Measurements from ENCODE around the gene CD300H. TPM values are rescaled to one million over a fixed set of nuclear protein-coding genes. Genes with fewer than 3 reads are reported as not detected.
A peak's percentile ranks its signal among the peaks of the same experiment; 100 is the strongest.
"Not testable (repeated sequence)": the region's sequence is repeated elsewhere in the genome, so short reads cannot be mapped to it uniquely, and the experiment has no call there.

The CD300H gene
- total RNA-seq, 4 donors from 2014 or later = not detected

- no peak for DNase-seq
These were observed 45.6 kb downstream of the CD300H start for GRCh38 chr17:74521701-74522201.

GRCh38 chr17:74520790-74521480, 46.4 kb downstream of the CD300H start:
- no peak for DNase-seq
- TF ChIP-seq CTCF (IDR thresholded peaks at IDR 0.05) (no peak), POLR2A (IDR thresholded peaks at IDR 0.05) (no peak)
- H3K4me1 ChIP-seq = no peaks in the 10 kb centered on the region
- H3K36me3 ChIP-seq = no peaks in the 10 kb centered on the region
- H3K9me3 ChIP-seq = peaks cover 0 to 12% (median 3%) of the 10 kb centered on the region in 3 donors
- peak overlapping the region in 3 of 4 donors; percentile 19 to 81 (median 68) for H3K27ac ChIP-seq
- peaks cover 0 to 19% (median 0%) of the 10 kb centered on the region in 4 donors for H3K27me3 ChIP-seq
- 52 to 89% methylated on average over 9 to 16 of the region's 21 CpGs for WGBS, 2 donors
- intact Hi-C loops (cut with DNase I) = no loop called here
- H3K4me3 ChIP-seq = no peak overlapping the region

More at GRCh38 chr17:74521701-74522201, 45.6 kb downstream of the CD300H start:
- WGBS, 2 donors = 64 to 85% methylated on average over 2 to 7 of the region's 9 CpGs
- Histone ChIP-seq H3K4me3 (no peak overlapping the region), H3K27me3 (peaks cover 0 to 19% (median 0%) of the 10 kb centered on the region in 4 donors), H3K9me3 (peaks cover 0 to 12% (median 3%) of the 10 kb centered on the region in 3 donors), H3K36me3 (no peaks in the 10 kb centered on the region), H3K27ac (peak overlapping the region in 3 of 4 donors; percentile 19 to 81 (median 68)), H3K4me1 (no peaks in the 10 kb centered on the region)
- intact Hi-C loops (cut with DNase I) = no loop called here
- no peak for TF ChIP-seq CTCF (IDR thresholded peaks at IDR 0.05)
- TF ChIP-seq POLR2A (IDR thresholded peaks at IDR 0.05) = no peak

GRCh38 chr17:74520016-74520434, 47.3 kb downstream of the CD300H start:
- Histone ChIP-seq H3K9me3 (peaks cover 0 to 12% (median 3%) of the 10 kb centered on the region in 3 donors), H3K4me1 (no peaks in the 10 kb centered on the region), H3K27me3 (peaks cover 0 to 19% (median 0%) of the 10 kb centered on the region in 4 donors), H3K36me3 (no peaks in the 10 kb centered on the region), H3K27ac (peak overlapping the region in 1 of 4 donors; percentile 60), H3K4me3 (no peak overlapping the region)
- intact Hi-C loops (cut with DNase I) = no loop called here
- WGBS, 2 donors = 57 to 62% methylated on average over 3 of the region's 3 CpGs
- TF ChIP-seq POLR2A (IDR thresholded peaks at IDR 0.05) = no peak
- no peak for TF ChIP-seq CTCF (IDR thresholded peaks at IDR 0.05)
- DNase-seq = no peak

GRCh38 chr17:74518413-74518981, 48.8 kb downstream of the CD300H start:
- DNase-seq; intact Hi-C loops (cut with DNase I); H3K4me1 ChIP-seq; H3K27ac ChIP-seq; H3K4me3 ChIP-seq; H3K36me3 ChIP-seq: not testable (repeated sequence)
- peaks cover 0 to 10% (median 3%) of the 10 kb centered on the region in 3 donors for H3K9me3 ChIP-seq
- WGBS, 2 donors = 72 to 73% methylated on average over 6 of the region's 6 CpGs
- H3K27me3 ChIP-seq = peaks cover 0 to 13% (median 0%) of the 10 kb centered on the region in 4 donors

GRCh38 chr17:74516561-74517328, 50.6 kb downstream of the CD300H start:
- Histone ChIP-seq H3K27ac (no peak overlapping the region), H3K36me3 (no peaks in the 10 kb centered on the region), H3K4me3 (no peak overlapping the region), H3K4me1 (no peaks in the 10 kb centered on the region), H3K27me3 (peaks cover 0 to 17% (median 0%) of the 10 kb centered on the region in 4 donors), H3K9me3 (peaks cover 0 to 4% (median 0%) of the 10 kb centered on the region in 3 donors)
- no peak for DNase-seq
- intact Hi-C loops (cut with DNase I) = no loop called here
- TF ChIP-seq POLR2A (IDR thresholded peaks at IDR 0.05) (no peak), CTCF (IDR thresholded peaks at IDR 0.05) (no peak)
- 68 to 95% methylated on average over 1 to 3 of the region's 3 CpGs for WGBS, 2 donors
